GM18498 (cell line): Measurements from ENCODE around the gene KCNA3.

ENCODE experiments used
- ATAC-seq: cut with Tn5 transposase; IDR thresholded peaks from one replicate; pipeline ENCODE4 v1.9.1; 2021; ENCODE audit warnings: mild to moderate bottlenecking, moderate library complexity; ENCODE audit not compliant: unreplicated experiment

KCNA3 gene

GRCh38 chr1:110674337-110675059, at the start of gene KCNA3:
Gene KCNA3, minus strand, starts transcription at chr1:110674940. Its CDS starts 131 bp downstream, at chr1:110674809.
- ATAC-seq, result peak; percentile 47

DNA sequence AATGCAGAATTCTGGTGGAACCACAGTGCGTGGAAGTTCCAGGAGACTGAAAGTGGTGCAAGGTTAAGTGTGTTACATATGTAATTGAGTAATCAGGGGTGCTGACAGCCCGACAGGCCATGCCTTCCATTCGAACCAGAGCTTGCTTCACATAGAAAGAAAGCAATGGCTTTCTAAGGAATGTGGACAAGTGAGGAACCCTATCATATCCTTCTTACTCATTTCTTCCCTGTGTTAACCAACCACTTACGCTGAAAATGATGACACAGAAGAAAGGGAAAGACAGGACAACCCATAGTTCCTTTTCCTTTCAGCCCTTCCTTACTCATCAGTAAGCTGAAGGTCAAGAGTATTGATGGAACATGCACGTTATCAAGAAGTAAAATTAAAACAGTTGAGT, 48.1 kb upstream of the KCNA3 start:
- no peak for ATAC-seq

DNA sequence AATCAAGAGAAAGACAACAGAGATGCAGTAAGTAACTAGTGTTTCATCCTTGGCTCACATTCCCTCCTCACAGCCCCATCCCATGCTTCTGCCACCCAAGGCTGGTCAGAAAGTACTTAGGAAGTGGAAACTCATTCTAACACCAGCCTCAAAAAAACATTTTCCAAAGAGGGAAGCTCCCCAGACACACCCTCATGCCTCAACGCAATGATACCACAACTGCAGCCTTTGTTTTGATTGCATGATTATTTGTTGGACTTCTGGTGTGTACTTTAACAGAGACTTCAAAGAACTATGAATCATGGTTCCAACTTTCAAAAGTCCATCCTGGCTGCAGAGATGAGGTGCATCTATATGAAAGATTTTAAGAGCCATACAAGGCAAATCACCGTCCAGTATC, 45.2 kb upstream of the KCNA3 start:
- ATAC-seq, result no peak

GRCh38 chr1:110718452-110718851, 43.7 kb upstream of the KCNA3 start:
- ATAC-seq, result no peak

GRCh38 chr1:110717179-110717578, 42.4 kb upstream of the KCNA3 start:
- ATAC-seq, result no peak

DNA sequence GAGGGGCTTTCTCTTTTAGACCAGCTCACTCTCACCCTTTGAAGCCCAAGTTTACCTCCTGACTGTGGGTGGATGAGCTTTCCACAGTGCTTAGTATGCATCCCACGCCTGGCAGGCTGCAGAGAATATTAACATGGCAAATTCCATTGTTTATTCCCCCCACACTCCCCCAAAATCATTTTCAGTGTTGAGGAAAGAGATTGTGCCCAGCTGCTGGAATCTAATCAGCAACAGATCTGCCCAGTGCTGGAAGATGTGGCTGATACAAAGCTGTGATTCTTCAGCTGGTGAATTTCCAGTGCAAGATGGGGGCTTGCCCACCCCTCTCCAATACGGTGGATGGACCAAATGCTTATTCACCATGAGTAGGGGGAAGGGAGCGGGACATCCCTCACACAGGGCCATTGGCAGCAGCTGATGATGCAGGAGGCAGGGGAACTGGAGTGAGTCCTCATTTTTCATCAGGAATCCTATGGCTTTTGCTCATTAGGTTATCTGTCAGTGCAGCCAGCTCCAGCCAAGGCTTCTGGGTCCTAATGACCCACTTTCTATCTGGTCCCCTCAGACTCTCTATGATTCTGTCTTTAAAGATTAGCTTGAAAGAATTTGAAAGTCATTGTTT, 39.7 kb upstream of the KCNA3 start:
- ATAC-seq, result no peak

DNA sequence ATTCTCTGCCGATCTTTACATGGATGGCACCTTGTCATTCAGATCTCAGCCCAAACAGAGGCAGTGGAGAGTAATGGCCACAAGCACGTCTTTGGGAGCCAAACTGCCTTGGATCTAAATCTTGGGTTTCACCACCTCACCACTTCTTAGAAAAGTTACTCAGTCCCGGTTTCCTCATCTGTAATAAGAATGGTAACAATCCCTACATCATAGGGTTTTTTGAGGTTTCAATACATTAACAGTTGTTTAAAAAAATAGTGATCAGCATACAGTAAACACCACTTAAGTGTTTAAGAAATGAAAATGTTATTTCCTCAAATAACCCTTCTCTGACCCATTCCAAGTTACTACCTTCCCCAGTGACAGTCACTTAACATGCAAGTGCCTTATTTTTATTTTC, 38.5 kb upstream of the KCNA3 start:
- ATAC-seq, result no peak

DNA sequence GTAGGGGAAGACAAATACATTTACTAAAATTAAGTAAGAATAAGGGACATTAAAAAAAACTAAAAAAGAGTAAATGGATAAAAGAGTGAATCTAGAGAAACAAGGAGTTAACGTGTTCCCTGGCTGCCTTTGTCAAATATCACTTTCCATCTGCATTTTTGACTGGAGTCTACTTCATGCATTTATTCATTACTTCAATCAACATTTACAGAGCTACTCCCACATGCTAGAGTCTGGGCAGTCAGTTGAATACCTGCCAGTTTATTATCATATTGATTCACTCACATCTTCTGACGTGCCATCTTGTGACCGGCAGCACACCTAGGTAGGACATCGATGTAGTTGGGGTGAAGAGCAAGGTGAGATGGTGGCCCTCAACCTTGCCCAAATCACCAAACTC, 35.6 kb upstream of the KCNA3 start:
- no peak for ATAC-seq

DNA sequence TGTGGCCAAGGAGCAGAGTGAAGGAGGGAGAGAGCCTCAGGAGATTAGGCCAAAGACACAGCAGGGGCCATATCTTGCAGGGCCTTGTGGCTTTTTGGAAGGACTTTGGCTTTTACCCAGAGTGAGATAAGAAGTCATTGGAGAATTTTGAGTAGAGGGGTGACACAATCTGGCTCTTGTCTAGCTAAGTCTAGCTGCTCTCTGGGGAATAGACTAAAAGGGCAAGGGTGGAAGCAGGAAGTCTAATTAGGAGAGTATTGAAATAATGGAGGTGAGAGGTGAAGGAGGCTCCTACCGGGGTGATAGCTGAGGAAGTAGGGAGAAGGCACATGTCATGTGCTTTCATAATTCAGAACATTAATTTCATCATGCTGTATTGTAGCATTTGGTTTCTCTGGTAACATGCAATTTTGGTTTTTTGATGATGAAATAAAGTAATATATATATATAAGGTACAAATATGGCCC, 34.3 kb upstream of the KCNA3 start:
- ATAC-seq, result no peak

GRCh38 chr1:110707232-110707631, 32.5 kb upstream of the KCNA3 start:
- no peak for ATAC-seq

- ATAC-seq, result no peak
These were observed 31.9 kb upstream of the KCNA3 start for GRCh38 chr1:110706621-110707020.

GRCh38 chr1:110702260-110702659, 27.5 kb upstream of the KCNA3 start:
- no peak for ATAC-seq

GRCh38 chr1:110700767-110701166, 26.0 kb upstream of the KCNA3 start:
- no peak for ATAC-seq

- ATAC-seq, result no peak
These were observed 22.9 kb upstream of the KCNA3 start for GRCh38 chr1:110697606-110698005.

GRCh38 chr1:110696818-110697217, 22.1 kb upstream of the KCNA3 start:
- ATAC-seq, result no peak

GRCh38 chr1:110690709-110691365, 16.1 kb upstream of the KCNA3 start:
- no peak for ATAC-seq

GRCh38 chr1:110689868-110690267, 15.1 kb upstream of the KCNA3 start:
- no peak for ATAC-seq

DNA sequence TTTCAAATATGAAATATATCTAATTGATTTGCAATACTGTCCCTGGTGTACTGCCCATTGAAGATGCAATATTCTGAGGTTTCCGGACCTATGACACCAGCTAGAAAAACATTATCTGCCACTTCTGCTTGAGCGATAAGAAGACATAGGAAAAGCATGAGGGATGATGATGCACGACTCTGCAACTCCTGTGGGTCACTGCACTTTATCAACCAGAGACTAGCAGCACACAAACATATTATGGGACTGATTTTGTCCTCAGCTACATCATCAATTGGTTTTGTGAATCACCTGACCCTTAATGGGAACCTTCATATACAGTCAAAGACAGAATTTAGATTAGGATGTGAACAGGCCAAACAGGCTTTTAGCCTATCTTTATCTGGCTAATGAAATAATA, 13.8 kb upstream of the KCNA3 start:
- ATAC-seq, result no peak

GRCh38 chr1:110687250-110687649, 12.5 kb upstream of the KCNA3 start:
- no peak for ATAC-seq

DNA sequence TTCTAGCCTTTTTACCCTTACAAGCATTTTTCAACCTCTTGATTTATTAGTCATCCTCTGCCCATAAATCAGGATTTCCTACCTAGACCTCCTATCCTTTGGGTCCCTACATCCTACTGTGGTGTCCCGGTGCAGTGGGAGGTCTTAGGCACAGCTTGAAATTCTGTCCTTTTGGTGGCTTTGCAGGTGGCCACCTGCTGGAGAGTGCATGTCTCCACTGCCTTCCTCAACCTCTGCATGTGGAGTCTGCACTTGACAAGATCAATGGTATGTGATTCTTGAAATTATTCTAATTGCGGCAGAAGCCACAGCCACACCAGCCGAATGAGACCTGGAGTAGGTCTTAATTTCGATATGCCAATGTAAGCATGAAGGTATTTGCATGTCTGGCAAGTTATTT, 11.4 kb upstream of the KCNA3 start:
- no peak for ATAC-seq

DNA sequence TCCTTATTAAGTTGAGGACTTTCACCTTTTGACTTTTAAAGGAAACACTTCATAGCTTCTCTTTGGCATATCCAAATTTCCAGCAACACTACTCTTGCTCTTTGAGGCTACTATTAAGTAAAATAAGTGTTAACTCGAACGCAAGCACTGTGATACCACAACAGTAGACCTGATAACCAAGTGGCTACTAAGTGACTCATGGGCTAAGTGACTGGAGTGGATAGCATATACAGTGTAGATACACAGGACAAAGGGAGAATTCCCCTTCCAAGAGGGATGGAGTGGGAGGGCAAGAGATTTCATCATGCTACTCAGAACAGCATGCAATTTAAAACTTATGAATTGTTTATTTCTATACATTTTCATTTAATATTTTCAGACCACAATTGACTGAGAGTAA, 9.8 kb upstream of the KCNA3 start:
- ATAC-seq, result no peak

GRCh38 chr1:110682898-110683297, 8.2 kb upstream of the KCNA3 start:
- no peak for ATAC-seq
